ENCODE data around the gene LRIG3.
"Not testable (repeated sequence)": the region's sequence is repeated elsewhere in the genome, so short reads cannot be mapped to it uniquely, and the experiment has no call there.

LRIG3 gene

DNA sequence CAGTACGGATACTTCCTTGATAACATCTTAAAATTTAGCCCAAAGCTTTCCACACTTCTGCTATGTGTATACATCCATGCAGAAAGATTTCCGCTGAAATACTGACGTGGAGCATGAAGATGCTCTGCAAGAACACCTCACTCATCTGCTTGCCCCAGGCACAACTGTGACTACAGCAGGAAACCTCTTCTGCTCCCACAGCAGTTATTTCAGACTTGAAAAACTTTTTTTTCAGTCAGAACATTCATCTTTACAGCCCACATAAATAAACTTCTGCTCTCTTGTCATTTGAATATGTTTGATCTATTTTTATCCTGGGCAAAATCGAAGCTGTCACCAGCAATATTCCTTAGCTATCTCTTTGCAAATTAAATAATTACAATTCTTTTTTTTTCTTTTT lies 6.8 kb upstream of the LRIG3 start:
- no peak for DNase-seq

DNA sequence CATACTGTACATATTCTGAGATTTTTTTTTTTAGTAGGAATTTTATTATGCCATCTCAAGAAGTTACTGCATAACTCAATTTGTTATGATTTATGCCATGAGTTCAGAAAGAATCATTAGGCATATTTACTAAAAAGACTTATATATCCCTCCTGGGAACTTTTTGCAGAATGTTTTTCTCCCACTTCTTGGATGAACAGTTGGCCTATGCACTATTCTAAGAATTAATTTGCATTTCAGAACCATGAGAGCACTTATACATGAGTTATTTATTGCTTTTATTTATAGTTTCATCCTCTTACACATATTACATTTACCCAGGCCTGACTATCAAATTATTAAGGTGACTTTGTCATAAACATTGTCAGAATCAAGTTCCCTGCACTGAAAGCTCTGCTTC lies 6.3 kb upstream of the LRIG3 start:
- DNase-seq, result no peak

DNA sequence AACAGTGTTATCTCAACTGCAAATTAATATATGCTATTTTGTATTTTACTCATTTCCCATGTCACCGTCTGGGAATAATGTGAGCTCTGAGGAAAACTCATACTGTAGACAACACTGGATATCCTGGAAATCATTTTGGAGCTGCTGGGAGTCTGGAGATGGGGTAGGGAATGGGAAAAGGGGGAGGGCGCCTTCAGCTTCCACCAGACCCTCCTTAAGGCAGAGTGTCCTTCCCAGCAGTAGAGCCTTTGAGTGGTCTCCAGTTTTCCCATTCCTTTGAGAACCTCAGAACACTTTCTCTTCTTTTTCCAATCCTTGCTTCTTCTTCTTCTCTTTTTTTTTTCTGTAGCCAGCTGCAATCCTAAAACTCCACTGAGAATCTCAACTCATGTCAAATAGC lies 5.4 kb upstream of the LRIG3 start:
- no peak for DNase-seq

DNA sequence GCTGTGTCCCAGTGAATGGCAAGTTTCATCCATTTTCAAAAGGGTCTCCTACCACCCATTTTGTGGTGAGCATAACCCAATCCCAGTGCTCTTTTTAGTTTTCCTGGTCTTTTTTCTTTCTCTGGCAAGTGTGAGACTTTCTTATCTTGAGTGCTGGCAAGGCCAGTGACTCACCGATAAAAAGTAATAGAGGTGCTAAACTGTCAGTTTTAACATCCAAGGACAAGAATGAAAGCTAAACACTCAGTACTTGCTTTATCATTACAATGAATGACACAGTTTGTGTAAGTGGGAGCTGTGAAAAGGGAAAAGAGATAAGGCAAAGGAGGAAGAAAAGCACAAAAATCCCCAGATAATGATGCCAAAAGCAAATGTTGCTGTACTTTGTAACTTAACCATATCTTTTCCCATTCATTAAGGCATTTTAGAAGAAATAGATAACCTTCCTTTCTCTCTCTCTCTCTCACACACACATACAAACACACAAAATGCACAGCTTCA lies 4.9 kb upstream of the LRIG3 start:
- no peak for DNase-seq

DNA sequence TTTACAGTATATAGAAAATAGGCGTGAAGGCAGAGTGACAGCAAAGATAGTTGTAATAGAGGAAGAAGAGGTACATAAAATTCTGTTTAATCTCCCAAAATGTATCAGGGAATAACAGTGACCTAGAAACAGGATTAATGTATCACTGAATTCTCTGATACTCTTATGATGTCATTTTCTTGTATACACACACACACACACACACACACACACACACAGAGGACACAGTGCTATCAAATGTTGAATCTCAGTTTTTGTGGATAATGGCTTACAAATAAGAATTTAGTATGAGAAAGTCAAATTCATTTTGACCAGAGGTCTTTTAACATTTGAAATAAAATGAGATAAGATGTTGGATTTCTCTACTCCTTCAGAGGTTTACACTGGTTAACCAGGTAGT lies 4.3 kb upstream of the LRIG3 start:
- no peak for DNase-seq

DNA sequence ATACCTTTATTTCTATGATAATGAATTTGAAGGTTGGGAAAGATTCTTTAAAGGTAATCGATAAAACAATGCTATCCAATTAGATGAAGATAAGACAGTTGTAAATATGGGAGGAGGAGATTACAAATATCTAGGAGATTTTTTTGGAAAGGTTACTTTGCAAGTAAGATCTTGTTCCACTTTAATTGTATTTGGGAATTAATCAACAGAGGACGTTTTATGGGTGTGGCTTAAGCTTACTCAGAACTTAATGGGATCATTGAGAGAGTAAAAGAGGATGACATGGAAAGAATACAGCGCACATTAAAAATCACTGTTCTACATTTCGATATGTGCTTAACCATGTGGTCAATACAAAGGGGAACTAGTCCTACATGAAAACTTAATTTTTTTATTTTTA lies 3.5 kb upstream of the LRIG3 start:
- DNase-seq, result no peak

DNA sequence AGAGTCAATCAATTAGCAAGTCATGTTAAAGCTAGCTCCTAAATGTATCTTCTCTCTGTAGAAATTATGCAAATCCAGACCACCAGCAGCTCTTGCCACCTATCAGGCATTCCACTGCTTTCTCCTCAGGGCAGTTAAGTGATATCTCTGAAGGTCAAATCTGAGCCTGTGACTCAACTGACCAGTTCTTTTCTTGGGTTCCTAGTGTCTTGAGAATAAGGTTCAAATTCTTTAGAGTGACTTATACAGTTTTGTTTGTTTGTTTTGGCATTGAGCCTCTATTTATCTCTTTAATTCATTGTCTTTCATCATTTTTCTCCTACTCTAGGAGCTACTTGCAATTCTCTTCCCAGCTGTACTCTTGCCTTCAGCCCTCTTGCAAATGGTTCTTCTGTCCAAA lies 2.5 kb upstream of the LRIG3 start:
- DNase-seq, result no peak

DNA sequence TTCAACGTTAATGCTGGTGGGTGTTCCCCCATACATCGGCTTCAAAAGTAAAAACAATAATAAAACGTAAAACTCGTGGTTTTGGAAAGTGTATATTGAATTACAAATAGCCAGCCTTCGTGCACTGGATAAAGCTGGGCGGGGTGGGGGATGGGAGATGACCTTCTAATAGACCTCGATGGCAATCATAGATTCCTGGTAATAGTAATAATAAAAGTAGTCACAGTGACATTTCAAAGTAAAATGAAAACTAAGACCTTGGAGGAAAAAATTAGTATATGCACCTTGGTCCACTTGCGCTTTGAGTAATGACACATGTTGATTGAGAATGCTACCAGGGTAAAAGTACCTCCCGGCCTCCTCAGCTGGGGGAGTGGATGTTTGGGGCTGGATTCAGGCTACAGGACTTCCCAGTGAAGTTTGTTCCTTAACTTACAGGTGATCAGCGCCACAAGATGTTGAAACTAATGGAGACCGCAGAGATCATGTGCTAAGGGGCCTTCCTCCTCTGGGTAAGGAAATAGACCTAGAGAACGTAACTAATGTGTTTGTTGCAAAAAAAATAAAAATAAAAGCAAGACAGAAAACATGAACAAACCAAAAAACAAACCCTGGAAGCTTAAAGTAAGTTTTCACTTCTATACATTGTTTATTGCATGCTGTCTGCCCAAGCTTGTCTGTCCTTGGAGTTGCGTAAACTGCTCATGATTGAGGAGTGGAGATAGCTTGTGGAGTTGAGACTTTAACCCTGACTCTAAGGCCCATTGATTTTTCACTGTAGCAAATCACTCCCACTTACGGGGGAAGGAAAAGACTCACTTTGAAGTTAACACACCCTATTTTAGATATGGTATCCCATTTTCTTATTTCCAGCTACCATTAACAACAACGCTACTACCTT lies 907 bp upstream of the LRIG3 start:
- no peak for DNase-seq

DNA sequence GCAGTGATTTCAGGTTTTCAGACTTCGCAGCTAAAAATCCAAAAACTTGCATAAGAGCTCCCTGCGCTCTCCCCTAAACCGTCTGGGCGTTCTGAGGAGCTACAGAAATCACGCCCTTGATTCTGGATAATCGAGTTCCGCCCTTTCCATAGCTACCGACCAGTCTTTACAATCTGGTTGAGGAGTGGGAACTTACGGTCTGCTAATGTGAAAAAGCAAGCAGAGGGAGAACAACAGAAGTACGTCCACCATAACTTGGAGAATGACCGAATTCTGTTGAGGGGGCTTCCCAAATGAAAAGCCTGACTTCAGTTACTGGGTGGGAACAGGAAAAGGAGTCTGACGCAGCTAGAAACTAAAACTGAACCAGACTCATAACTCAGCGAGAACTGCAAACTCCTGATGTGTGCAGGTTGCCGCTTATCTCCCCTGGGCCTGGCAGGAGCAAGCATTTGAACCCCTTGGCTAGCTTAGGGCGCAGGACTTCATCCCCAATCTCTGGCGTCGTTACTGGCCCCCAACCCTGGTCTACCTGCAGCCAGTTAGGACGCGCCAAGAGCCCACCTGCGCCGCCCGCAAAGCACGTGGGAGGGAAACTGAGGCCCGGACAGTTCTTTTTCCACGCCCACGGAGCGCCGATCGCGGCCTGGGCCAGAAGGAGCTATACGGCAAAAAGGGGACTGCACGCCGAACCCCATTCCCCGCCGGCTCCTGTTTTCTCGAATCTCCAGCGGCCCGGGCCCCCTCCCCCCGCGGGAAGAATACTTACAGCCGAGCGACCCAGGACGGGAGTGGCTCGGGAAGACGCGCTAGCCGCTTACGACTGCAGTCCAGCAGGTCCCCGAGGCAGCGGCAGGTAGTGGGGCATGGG lies 838 bp downstream of the LRIG3 start:
- DNase-seq, result peak in 1 of 2 experiments; percentile 26

DNA sequence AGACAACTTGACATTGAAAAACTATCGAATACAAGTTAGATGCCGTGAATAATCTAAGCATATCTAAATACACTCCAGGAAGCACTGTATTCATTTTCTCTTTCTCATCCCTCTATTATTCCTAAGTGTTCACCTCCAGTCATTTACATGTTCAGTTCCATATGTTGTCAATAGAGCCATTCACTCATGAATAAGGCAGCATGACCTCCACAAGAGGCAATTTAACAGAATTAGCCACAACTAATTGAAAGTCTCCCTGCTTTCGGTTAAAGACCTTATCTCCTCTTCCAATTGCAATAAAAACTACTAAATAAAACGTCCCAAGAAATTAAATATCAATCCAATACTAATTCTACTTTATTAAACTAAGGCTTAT lies 1.8 kb downstream of the LRIG3 start:
- DNase-seq, result no peak

DNA sequence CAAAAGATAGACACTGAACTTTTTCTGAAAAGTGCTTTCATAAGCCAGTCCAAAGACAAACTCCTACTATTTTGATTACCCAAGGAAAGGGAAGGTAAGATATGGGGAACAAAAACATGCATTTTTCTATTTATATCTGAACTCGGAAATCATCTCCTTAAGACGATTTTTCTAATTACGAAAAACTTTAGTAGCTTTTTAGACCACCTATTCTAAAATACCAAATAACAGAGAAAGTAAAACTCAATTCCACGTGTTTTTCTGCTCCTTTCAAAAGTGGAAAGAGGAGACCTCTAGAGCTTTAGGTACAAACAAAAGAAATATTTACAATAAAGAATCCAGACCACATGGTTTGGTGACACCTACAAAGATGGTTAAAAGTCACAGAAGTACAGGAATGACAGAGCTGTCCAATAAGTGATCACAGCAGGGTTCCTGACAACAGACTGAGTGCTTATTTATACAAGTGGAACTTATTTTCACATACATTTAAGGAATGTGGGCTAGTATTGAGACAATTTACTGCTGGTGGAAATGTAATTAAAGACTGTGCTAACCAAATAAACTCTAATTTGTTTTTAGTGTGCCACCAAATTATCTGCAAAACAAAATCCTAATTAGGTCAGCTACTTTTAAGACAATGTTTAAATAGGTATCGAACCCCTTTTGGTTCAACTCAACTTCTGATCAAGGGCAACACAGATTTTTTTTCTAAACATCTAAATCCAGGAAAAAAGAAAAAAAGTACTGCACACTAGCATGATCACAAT lies 2.4 kb downstream of the LRIG3 start:
- no peak for DNase-seq

DNA sequence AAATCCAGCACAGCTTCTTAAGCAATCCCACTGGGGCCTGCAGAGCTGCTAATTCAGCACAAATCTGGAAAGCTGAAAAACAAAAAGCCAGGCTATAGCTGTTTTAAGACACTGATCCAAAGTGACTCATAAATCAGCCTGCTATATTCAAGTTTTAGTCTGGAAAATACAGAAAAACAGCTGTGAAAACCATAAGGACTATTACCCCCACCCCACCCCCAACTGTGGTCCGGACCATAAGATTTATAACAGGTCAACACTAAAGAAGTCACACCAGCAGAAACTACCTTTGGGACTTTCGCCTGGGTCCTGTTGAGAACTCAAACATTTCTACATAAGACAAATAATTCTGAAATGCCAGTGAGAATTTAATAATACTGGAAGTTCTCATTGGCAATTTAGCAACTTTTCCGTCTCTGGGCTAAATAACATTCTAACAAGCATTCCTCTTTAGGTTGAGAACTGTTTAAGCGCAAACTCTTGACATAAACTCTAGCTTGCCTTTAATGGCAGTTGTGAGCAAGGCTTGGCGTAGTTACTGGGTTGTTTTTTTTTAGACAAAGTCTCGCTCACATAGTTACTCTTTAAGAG lies 3.3 kb downstream of the LRIG3 start:
- no peak for DNase-seq

DNA sequence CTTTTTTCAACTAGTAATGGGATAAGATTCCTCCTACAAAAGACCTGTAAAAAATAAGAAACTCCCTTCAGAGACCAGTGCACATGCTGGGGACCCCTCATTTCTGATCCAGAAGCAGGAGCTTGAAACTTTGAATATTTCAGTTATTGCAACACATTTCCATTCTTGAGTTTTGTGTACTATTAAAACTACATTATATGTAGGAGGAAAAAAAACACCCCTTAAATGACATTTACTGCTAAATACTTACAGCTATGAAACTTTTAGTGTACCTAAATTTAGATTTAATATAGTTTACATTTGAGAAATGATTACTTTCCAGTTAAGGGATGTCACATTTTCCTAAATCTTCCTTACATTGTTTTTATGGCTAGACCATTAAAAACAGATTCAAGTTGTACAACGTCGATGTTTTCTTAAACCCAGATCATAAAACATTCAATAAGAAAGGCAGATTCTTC lies 4.1 kb downstream of the LRIG3 start:
- DNase-seq, result no peak

DNA sequence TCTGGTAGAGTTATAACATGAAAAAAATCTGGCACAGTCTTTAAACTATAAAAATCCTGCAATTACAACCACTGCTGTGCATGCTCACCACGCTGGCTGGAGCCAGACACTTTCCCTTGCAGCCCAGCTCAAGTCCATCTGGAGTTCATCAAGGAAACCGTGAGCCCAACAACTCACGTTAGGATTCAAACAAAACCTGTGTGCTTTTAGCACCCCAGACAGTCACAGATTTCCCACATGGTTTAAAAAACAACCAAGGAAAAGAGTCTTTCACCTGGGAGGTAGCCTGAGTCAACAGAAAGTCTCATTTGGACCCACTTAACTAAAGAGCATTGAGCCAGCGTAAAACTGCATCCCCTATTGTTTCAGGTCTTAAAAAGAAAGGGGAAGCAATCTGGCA lies 4.7 kb downstream of the LRIG3 start:
- peak; percentile 30 to 44 for DNase-seq

DNA sequence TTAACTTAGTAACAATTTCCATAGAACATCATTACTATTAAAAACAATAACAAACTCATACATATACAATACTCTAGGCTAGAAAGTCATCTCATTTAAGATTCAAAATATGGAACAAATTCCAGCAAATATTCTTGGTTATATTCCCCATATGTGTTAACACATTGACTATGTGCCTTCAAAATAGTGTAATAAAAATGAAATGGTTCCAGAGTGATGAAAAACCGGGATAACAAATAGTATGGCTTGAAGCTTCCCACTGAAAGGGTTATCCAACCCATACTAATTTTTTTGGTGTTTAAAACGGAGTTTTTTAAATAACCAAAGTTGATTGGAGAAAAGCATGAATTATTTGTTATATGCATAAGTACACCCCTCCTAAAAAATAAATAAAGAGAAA lies 5.3 kb downstream of the LRIG3 start:
- DNase-seq, result no peak

DNA sequence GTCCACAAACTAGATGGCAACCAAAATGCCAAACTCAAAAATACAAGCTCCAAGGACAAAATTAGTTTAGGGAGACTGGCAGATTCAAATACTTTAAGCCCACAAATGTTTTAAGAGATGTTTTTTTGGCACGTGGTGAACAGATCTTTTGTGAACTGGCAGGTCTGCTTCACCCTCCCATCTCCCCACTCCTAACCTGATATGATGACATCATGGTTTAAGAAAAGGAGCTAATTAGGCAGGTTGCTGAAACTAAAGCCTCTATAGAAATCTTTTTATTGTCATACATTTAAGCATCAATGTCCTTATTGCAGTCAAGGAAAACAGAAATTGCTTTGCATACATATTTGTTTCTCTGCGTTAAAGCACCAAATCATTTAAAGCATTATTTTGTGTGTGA lies 5.8 kb downstream of the LRIG3 start:
- no peak for DNase-seq

DNA sequence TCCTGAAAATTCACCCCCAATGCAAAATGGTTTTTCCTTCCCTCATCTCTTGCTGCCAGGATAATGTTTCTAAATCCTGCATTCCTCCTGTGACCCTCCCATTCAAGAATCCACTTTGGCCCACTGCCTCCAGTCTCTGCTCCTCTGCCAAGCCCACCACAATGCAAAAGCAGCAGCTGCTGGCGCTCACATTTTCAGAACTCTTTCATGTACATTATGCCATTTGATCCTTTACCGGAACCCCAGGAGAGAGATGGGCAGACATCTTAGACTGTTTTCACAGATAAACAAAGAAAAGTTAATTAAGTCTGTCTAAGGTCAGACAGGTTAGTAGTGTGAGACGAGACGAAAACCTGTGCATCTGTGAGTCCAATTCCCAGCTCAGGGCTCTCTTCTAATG lies 12.9 kb downstream of the LRIG3 start:
- DNase-seq, result no peak

DNA sequence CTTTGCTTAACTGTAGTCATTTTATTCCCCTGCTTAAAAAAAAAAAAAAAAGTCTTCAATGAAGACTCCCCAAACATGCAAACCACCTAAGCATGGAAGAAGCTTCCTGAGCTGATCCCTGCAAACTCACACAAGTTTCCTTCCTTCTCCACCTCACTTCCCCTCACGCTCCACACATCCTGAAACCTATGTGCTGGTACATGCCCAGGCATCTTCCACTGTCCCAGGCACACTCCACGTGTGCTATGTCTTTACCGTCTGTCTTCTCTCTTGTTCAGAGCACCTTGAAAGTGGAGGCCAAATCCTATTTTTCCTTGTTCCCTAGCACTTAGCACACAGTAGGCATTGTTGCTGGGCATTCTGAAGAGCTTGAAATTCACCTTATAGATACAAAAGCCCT lies 13.4 kb downstream of the LRIG3 start:
- DNase-seq, result no peak

DNA sequence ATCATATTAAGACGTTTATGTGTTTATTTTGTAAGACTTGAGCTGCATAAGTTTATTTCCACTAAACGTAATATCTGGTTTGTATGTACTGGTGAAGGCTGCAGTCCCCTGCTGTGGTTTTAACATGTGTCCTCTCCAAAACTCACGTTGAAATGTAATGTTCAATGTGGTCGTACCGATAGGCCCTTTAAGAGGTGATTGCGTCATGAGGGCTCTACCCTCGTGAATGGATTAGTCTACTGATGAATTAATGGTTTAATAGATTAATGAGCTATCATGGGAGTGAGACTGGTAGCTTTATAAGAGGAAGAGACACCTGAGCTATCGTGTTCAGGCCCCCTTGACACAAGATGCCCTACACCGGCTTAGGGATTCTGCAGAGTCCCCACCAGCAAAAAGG lies 14.9 kb downstream of the LRIG3 start:
- DNase-seq, result no peak

DNA sequence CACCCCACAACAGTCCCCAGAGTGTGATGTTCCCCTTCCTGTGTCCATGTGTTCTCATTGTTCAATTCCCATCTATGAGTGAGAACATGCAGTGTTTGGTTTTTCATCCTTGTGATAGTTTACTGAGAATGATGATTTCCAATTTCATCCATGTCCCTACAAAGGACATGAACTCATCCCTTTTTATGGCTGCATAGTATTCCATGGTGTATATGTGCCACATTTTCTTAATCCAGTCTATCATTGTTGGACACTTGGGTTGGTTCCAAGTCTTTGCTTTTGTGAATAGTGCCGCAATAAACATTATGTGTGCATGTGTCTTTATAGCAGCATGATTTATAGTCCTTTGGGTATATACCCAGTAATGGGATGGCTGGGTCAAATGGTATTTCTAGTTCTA lies 17.6 kb downstream of the LRIG3 start:
- not testable (repeated sequence) for DNase-seq

DNA sequence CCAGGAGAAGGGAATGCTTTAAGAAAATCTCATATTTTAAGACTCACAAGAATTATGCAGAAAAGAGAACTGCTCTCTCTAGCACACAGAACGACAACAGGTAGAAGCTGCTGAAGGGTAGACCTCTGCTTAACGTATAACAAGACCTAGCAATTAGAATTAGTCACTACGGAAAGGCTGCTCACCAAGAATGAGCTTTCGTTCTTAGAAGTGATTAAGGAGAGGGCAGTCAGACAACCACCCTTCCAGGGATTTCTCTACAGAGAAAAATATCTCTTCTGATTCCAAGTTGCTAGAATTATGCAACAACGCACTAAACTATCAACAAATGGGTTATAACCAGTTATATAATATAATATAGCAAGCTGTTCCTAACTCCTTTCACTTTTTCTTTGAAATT lies 18.6 kb downstream of the LRIG3 start:
- no peak for DNase-seq

DNA sequence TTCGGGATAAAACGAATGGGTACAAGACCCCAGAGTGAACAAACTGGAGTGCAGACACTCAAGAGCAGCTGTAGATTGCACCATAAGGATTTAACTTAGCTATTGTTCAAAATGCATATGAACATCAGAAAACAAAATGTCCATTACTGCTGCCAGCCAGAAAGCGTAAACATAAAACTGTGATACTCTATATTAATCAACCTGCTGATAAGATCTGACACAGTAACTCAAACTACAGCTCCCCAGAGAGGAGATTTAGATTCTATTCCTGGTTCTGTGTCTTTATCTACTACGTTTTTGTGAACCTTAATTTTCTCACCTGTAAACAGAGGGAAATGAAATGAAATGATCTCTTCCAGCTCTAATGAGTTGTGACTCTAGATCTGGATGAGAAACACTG lies 22.3 kb downstream of the LRIG3 start:
- no peak for DNase-seq

DNA sequence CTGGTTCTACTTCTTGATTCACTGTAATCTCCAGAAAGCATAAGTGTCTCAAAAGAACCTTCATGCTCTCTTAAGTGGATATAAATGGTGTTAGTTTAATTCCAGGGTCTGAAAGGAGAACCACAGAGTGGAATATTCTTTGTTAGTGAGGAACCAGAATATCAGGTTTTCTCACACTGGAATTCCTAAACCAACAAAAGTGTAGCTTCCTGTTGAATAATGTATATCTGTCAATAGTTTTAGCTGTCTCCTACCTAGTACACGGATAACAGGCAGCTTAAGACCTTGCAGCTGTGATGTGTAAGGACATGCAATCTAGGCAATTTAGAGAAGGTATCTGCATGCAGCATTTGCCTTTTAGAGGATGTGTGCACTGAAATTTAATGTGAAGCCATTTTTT lies 24.0 kb downstream of the LRIG3 start:
- peak; percentile 23 to 49 for DNase-seq

Measured in NCI-H187 (cell line).